Endometrial microvascular endothelial cells (primary cell): ENCODE data around the gene DUT. TPM values are rescaled to one million over a fixed set of nuclear protein-coding genes. Genes with fewer than 3 reads are reported as not detected.

Experiments
- in situ Hi-C: cut with HindIII; loops from 2 replicates; pipeline ENCODE4 v1.10.0; 2017; ENCODE audit warnings: low sequenced_read_pairs, low pct_unique_long_range_greater_than_20kb; ENCODE audit errors: inconsistent ontology term
- total RNA-seq: library from RNA; depleted of rRNA; stranded (reverse); fragments of >200 nt; gene quantifications from one replicate; pipeline ENCODE4 v1.2.3, GENCODE V29; 2015; ENCODE audit errors: inconsistent ontology term

DUT gene
- total RNA-seq = 73.8 TPM

- in situ Hi-C loops = no loop called here
These were observed at the start of gene DUT for GRCh38 chr15:48330855-48331795. DUT (plus strand) TSS chr15:48331429; CDS start chr15:48331516, 87 bp downstream.

- in situ Hi-C loops = no loop called here
These were observed 49.6 kb upstream of the DUT start for GRCh38 chr15:48281674-48282073.

GRCh38 chr15:48282216-48282615, 49.0 kb upstream of the DUT start:
- in situ Hi-C loops = no loop called here

GRCh38 chr15:48283396-48284145, 47.7 kb upstream of the DUT start:
- in situ Hi-C loops = no loop called here

- in situ Hi-C loops = no loop called here
These were observed 45.7 kb upstream of the DUT start for GRCh38 chr15:48285329-48286214.

GRCh38 chr15:48289628-48290027, 41.6 kb upstream of the DUT start:
- in situ Hi-C loops = no loop called here

GRCh38 chr15:48292458-48292857, 38.8 kb upstream of the DUT start:
- in situ Hi-C loops = no loop called here

GRCh38 chr15:48297668-48298067, 33.6 kb upstream of the DUT start:
- in situ Hi-C loops = no loop called here

- in situ Hi-C loops = no loop called here
These were observed 32.3 kb upstream of the DUT start for GRCh38 chr15:48298914-48299313.

GRCh38 chr15:48300038-48300437, 31.2 kb upstream of the DUT start:
- in situ Hi-C loops = no loop called here

- in situ Hi-C loops = no loop called here
These were observed 26.8 kb upstream of the DUT start for GRCh38 chr15:48304398-48304797.

GRCh38 chr15:48306639-48307038, 24.6 kb upstream of the DUT start:
- in situ Hi-C loops = no loop called here

GRCh38 chr15:48307586-48307985, 23.6 kb upstream of the DUT start:
- in situ Hi-C loops = no loop called here

- in situ Hi-C loops = no loop called here
These were observed 21.5 kb upstream of the DUT start for GRCh38 chr15:48309740-48310139.

- in situ Hi-C loops = no loop called here
These were observed 18.0 kb upstream of the DUT start for GRCh38 chr15:48313216-48313615.

- in situ Hi-C loops = no loop called here
These were observed 16.2 kb upstream of the DUT start for GRCh38 chr15:48315041-48315440.

- in situ Hi-C loops = no loop called here
These were observed 14.0 kb upstream of the DUT start for GRCh38 chr15:48317221-48317620.

GRCh38 chr15:48318131-48318530, 13.1 kb upstream of the DUT start:
- in situ Hi-C loops = no loop called here

- in situ Hi-C loops = no loop called here
These were observed 7.9 kb upstream of the DUT start for GRCh38 chr15:48323294-48323693.
